HS-5 (cell line): ENCODE results near the gene OST4.

Experiments used
- DNase-seq: peaks from one replicate; pipeline ENCODE4 v3.0.0-alpha.2; 2012; ENCODE audit warnings: low read depth

OST4 gene

DNA sequence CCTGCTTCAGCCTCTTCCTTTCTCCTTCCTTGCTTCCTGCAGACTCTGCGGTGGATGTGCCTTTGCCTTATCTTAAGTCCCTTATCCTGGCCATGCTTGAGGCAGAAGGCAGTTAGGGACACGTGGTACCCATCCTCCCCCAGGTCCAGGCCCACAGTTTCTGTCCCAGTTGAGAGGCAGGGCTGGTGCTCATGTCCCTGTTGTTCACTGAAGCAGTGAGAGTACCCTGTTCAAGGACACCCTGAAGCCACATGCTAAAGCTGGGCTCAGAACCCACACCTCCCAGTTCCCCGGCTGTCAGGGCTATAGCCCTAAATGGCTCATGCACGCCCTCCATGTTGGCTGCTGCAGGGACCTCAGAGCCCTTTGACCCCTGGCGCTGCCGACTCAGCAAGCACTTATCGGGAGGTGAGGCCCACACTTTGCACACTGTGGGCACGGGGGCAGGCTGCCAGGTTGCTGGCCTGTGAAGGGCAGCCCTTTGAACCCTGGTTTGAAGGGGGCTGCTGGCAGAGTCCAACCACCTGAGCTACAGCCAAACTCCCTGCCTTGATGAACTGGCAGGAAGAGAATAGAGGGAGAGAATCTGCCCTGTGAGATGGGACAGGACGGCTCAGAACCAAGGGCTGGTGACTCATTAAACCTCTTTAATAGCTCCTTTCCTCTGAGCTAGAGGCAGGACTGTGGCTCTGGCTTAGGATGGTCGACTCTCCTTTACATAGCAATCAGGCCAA is 21.4 kb upstream of the OST4 start:
- DNase-seq = no peak

DNA sequence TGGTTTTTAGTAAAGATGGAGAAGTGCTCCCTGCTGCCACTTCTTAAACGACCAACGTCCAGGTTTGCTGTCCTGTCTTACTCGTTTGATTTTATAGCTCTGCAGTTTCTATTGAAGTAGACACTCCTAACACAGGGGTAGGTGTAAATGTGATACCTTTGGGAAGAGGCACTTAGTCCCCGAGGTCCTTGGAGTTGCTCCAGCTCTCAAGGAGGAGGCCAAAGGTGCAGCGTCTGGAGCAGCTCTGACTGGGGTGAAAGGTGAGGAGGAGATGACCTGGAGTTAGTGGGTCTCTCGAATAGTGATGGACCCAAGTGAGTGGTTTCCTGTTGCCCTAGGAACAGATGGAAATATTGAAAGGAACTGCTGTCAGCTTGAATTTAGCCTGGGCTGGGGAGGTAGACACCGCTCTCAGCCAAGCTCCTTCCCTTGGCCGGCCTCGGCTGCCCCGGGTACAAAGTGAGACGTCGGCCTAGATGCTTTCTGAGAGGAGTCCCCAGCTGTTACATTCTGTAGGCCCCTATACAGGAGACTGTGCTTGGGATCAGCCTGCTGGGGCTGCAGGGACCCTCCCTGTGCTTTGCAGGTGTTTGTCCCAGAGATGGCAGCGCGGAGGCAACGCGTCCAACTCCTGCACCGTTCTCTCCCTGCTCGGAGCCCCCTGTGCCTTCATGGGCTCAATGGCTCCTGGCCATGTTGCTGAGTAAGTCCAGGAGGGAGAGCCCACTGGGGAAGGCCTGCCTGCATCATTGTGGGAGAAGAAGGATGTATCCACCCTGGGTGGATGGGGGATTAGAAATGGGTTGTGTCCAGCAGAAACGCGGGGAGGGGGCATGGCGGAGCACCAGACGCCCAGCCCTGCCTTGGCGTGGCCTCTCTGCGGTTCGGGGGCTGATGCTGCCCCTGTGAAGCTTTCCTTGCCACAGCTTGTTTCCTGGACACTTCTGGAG is 20.6 kb upstream of the OST4 start:
- no peak for DNase-seq

DNA sequence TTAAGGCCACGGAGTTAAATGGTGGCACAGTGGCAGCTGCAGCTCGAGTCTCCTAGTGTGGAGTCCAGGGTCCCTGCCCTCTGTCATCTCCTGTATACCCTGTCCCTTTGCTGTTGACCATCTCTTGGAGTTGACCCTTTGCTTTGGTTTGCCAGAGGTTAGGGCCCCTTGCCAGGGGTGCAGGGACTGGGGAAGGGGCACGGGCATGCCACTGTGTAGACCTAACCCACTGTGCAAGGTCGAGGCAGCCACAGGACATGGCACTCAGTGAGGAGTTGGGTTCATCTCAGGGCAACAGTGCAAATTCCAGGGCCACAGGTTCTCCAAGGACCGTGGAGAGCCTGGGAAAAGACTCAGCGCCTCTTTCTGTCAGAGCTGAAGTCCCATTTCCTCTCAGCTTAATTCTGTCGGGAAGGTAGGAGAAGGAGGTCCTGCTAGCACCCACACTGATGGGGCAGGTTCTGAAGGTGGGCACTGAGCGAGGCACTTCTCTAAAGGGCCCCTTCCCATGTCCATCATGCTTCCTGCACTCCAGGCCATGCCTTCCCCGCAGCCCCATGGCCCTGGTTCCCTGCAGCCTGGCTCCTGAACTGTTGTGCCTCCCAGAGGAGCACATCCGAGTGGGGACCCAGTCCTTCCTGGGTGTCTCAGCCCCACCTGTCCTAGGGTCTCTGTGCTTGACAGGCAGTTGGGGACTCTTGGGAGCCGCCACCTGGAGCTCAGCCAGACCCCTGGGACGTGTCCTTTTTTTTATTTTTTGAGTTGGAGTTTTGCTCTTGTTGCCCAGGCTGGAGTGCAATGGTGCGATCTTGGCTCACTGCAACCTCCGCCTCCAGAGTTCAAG is 17.9 kb upstream of the OST4 start:
- no peak for DNase-seq

DNA sequence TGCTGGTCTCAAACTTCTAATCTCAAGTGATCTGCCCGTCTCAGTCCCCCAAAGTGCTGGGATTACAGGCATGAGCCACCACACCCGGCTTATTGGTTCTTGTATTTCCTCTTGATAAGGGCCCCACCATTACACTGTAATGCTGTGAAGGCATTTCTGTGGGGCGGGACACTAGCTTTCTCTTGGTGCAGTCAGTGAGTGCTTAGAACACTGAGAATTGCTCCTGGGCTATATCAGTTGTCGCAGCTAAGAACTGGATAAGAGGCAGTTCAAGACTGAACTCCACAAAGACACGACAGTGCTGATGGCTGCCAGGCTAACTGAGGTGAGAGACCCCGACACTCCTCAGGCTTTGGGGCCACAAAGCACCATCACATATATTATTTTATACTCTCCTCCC is 17.2 kb upstream of the OST4 start:
- DNase-seq = no peak

DNA sequence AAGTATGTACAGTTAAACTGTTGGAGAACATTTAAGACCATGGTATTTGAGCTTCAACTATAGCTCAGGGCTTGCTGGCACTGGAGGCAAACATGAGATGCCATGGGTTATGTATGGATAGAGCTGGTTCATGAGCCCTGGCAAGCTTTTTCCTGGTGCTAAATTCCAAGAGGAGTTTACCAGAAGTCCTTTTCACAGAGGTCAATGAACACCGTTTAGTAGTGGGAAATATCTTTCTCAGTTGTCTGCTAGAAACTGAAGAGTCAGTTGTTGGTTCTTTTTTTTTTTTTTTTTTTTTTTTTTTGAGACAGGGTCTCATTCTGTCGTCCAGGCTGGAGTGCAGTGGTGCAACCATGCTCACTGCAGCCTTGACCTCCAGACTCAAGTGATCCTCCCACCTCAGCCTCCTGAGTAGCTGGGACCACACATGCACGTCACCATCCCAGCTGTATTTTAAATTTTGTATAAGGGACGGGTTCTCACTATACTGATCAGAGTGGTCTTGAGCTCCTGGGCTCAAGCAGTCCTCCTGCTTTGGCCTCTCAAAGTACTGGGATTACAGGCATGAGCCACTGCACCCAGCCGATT is 16.5 kb upstream of the OST4 start:
- DNase-seq = no peak

DNA sequence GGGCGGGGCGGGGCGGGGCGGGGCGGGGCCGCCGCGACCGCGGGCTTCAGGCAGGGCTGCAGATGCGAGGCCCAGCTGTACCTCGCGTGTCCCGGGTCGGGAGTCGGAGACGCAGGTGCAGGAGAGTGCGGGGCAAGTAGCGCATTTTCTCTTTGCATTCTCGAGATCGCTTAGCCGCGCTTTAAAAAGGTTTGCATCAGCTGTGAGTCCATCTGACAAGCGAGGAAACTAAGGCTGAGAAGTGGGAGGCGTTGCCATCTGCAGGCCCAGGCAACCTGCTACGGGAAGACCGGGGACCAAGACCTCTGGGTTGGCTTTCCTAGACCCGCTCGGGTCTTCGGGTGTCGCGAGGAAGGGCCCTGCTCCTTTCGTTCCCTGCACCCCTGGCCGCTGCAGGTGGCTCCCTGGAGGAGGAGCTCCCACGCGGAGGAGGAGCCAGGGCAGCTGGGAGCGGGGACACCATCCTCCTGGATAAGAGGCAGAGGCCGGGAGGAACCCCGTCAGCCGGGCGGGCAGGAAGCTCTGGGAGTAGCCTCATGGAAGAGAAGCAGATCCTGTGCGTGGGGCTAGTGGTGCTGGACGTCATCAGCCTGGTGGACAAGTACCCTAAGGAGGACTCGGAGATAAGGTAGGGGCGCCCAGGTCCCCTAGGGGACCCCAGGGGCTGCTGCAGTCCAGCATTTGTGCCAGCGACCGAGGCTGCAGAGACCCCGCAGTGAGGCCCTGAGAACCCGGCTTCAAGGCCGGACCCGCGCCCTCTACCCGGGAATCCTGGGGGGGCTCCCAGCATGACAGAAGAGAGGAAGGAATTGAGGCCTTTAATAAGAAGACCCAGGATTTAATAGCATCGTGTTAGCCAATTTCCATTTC is 15.5 kb upstream of the OST4 start, which contains the start of gene KHK:
TSS of gene KHK (plus strand) at position 49 of the 870 bp plus-strand sequence. CDS start at position 537, 488 bp downstream.
- DNase-seq = no peak

DNA sequence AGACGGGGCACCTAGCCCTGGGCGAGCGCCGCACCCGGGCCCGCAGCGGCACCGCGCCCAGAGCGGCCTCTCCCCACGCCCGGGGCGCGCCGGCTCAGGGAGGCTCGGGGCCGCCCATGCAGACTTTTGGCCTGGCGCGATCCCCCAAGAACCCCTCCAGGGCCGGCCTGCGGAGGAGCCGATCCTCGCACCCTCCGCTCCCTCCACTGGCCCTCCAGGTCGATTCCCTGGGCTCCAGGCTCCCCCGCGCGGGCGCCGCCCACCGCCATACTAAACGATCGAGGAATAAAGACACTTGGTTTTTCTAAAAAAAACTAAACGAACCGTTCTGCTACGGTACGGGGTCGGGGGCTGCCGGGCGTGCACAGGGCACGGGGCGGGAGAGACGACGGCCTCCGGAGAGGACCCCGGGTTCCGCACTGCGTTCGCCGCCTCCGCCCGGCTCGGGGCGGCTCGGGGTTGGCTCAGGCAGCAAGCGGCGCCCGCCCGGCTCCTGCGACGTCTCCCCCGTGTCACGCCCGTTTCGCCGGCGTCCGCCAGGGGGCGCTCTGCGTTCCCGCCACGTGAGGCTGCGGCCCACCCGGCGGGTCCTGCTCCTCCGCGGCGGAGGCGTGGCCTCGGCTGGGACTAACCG is 14.8 kb upstream of the OST4 start:
- peak; percentile 58 for DNase-seq

DNA sequence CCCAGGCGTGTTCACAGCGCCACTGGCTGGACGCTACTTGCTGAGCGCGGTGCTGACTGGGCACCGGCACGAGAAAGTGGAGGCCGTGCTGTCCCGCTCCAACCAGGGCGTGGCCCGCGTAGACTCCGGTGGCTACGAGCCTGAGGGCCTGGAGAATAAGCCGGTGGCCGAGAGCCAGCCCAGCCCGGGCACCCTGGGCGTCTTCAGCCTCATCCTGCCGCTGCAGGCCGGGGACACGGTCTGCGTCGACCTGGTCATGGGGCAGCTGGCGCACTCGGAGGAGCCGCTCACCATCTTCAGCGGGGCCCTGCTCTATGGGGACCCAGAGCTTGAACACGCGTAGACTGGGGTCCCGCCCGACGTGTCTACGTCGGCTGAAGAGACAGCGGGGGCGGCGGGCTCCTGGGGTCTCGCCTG is 14.2 kb upstream of the OST4 start:
- no peak for DNase-seq

DNA sequence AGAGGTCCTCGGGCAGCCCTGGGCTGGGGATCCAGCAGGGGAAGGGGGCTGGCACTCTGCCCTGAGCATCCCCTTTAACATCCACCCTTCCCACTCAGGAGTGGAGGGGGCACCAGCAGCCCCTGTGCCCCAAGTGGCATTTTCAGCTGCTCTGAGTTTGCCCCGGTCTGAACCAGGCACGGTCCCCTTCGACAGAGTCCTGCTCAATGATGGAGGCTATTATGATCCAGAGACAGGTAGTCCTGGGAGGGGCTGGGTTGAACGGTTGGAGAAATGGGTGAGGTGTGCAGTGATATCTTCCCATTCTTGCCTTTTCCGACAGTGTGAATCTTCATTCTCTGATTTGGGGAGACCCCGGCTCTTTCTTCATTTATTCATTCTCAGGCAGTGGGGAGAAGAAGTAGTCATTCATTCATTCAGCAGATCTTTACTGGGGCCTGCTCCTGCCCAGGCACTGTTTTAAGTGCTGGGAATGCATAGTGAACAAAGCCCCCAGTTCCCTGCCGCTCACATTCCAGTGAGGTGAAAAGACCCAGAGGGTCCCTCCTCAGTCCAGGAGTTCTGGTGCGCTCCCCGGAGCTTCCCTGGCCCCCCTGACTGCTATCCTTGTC is 13.7 kb upstream of the OST4 start:
- DNase-seq = no peak

DNA sequence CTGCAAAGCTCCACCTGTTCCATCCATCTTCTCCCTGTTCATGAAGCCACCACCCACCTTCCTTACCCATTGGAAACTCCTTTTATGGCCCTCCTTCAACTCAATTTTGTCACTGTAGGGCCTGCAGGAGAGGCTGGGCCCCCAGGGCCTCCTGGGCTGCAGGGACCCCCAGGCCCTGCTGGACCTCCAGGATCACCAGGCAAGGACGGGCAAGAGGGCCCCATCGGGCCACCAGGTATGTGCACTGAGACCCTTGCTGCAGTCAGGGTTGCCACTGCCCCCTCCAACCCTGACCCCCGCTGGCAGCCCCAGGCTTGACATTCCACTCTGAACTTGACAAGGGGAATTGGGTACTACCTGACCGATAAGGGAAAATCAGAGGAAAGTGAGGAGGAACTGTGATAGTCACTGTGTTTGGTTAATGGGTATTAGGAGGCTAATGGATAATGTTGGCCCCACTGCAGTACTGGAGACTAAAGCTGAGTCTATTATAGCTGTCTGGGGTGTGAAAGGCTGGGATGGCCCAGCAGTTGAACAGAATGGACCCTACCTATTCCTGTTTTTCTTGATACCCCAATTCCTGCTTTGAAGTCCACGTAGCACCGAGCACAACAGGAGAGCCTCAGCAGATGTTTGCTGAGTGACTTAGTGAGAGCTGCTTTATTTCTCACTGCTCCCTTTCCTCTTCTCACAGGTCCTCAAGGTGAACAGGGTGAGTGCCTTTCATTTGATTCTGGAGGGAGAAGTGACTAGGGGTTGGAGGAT is 13.0 kb upstream of the OST4 start:
- DNase-seq = no peak

DNA sequence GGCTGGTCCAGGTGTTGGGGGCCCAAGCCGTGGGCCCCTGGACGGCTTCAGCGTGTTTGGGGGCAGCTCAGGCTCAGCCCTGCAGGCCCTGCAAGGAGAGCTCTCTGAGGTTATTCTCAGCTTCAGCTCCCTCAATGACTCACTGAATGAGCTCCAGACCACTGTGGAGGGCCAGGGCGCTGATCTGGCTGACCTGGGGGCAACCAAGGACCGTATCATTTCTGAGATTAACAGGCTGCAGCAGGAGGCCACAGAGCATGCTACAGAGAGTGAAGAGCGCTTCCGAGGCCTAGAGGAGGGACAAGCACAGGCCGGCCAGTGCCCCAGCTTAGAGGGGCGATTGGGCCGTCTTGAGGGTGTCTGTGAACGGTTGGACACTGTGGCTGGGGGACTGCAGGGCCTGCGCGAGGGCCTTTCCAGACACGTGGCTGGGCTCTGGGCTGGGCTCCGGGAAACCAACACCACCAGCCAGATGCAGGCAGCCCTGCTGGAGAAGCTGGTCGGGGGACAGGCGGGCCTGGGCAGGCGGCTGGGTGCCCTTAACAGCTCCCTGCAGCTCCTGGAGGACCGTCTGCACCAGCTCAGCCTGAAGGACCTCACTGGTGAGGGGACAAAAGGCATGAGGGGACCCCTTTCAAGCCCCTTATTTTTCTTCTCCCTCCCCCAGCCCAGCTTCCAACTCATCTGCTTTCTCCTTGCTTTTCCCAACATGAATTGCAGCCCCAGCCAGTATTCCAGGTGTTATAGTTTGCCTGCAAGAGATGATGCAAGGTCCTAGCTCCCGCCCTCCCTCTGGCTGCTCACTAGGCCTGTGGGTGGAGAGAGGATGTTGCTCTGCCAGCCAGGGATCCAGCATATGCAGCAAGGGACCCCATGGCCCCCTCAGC is 12.2 kb upstream of the OST4 start:
- DNase-seq = no peak

DNA sequence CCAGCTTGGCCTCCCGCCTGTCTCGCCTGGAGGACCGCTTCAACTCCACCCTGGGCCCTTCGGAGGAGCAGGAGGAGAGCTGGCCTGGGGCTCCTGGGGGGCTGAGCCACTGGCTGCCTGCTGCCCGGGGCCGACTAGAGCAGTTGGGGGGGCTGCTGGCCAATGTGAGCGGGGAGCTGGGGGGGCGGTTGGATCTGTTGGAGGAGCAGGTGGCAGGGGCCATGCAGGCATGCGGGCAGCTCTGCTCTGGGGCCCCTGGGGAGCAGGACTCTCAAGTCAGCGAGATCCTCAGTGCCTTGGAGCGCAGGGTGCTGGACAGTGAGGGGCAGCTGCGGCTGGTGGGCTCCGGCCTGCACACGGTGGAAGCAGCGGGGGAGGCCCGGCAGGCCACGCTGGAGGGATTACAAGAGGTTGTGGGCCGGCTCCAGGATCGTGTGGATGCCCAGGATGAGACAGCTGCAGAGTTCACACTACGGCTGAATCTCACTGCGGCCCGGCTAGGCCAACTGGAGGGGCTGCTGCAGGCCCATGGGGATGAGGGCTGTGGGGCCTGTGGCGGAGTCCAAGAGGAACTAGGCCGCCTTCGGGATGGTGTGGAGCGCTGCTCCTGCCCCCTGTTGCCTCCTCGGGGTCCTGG is 11.4 kb upstream of the OST4 start:
- no peak for DNase-seq

DNA sequence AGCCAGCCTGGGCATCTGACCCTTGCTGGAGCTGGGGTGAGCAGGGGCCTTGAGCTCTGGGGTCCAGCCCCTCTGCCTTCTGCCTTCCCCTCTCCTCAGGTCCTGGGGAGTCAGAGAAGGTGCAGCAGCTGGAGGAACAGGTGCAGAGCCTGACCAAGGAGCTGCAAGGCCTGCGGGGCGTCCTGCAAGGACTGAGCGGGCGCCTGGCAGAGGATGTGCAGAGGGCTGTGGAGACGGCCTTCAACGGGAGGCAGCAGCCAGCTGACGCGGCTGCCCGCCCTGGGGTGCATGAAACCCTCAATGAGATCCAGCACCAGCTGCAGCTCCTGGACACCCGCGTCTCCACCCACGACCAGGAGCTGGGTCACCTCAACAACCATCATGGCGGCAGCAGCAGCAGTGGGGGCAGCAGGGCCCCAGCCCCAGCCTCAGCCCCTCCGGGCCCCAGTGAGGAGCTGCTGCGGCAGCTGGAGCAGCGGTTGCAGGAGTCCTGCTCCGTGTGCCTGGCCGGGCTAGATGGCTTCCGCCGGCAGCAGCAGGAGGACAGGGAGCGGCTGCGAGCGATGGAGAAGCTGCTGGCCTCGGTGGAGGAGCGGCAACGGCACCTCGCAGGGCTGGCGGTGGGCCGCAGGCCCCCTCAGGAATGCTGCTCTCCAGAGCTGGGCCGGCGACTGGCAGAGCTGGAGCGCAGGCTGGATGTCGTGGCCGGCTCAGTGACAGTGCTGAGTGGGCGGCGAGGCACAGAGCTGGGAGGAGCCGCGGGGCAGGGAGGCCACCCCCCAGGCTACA is 10.7 kb upstream of the OST4 start:
- DNase-seq = no peak

DNA sequence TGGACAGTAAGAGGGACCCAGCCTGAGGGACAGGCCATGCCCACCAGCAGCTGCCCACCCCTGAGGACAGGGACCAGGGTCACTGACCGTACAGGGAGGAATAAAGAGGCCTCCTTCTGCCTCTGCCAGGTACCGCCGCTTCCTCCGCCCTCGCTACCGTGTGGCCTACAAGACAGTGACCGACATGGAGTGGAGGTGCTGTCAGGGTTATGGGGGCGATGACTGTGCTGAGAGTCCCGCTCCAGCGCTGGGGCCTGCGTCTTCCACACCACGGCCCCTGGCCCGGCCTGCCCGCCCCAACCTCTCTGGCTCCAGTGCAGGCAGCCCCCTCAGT is 9.1 kb upstream of the OST4 start:
- DNase-seq = no peak

DNA sequence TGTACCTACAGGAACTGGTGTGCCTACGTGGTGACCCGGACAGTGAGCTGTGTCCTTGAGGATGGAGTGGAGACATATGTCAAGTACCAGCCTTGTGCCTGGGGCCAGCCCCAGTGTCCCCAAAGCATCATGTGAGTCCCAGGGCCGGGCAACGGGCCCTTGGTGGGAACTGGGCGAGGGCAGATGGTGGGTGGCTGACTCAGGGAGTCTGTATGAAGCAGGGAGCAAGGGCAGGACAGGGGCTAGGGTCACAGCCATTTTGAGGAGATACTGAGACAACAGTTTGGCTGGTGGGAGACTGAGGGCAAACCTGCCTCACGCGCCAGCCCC is 8.7 kb upstream of the OST4 start:
- no peak for DNase-seq

DNA sequence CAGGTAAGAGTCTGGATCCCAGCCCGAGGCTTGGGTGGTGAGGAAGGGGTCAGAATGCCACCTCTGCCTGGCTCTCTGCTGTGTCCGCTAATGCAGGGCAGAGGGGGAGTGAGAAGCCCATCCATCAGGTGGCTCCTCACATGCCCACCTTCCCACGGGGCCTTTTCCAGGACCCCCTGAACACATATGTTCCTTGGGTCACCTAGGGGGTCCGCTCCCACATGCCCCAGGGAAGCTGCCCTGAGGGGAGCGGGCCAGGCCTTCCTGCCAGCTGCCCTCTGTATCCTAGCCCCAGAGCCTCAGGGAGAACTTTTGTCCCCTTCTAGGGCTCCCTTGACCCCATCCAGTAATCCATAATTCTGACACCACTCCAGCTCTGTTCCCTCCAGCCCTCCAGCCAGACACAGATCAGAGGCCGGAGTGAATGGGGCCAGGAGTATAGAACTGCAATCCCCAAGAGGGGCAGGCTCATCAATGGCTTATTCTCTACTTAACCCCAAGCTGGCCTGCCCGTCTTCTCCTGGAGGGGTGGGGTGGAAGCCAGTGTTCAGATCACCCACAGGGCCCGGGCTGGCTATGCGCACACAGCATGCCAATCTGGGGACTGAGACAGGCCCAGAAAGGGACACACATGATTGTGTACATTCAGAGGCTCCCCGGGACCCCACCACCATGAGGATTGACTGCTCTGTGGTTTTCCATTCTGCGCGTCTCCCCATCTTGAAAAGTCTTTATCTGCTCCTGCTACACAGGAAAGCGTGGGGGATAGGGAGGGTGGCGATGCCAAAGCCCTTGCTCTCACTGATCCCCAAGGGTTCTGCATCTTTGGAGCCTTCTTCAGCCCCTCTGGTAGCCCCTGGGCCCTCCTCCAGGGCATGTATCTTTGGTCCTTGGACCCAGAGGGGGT is 8.0 kb upstream of the OST4 start:
- no peak for DNase-seq
